Prostate gland (tissue), 2 donors: ENCODE measurements around the gene CCDC92.

Experiments
- CTCF ChIP-seq, 4 experiments: fragments of 200-600 bp in 2 of 4; fragments of 450-650 bp in 2 of 4; sonication (generic) in 2 of 4; IDR thresholded peaks; 1 replicate in 3 of 4; 2 replicates in 1 of 4; pipeline ENCODE4 v1.5.1; 2016 to 2019; ENCODE audit warnings: antibody characterized with exemption in 4 of 4, mild to moderate bottlenecking in 2 of 4, moderate library complexity in 2 of 4
- POLR2A ChIP-seq: fragments of 450-650 bp; IDR thresholded peaks from one replicate; pipeline ENCODE4 v1.6.1; 2016; ENCODE audit warnings: antibody characterized with exemption, mild to moderate bottlenecking
- POLR2AphosphoS5 ChIP-seq: sonication (generic); formaldehyde crosslinking; IDR thresholded peaks from one replicate; pipeline ENCODE4 v1.6.1; 2017; ENCODE audit warnings: antibody characterized with exemption

GRCh38 chr12:123936956-123937706 lies 35.5 kb downstream of the CCDC92 start:
- no peak for TF ChIP-seq CTCF (IDR thresholded peaks at IDR 0.05)
- TF ChIP-seq POLR2AphosphoS5 = no peak
- TF ChIP-seq POLR2A = no peak
